Body of pancreas (tissue), 4 donors: ENCODE data around the gene RBP3. TPM values are rescaled to one million over a fixed set of nuclear protein-coding genes. Genes with fewer than 3 reads are reported as not detected.

Source experiments
- ATAC-seq: fragments of 150-250 bp; one replicate; pipeline ENCODE4 v1.9.1; 2016
- DNase-seq, 4 donors: peaks; one replicate each; pipeline ENCODE4 v3.0.0-alpha.2; 2019
- H3K27ac ChIP-seq, 4 donors: fragments of 200-600 bp; sonication (generic); 1 replicate in 3 of 4; 2 replicates in 1 of 4; pipeline versions ENCODE4 v1.5.1 to v1.6.1; 2016 to 2019; ENCODE audit warnings: mild to moderate bottlenecking in 1 of 4, mixed read lengths in 1 of 4, moderate library complexity in 1 of 4
- H3K27me3 ChIP-seq, 2 donors: fragments of 200-600 bp; sonication (generic); one replicate each; pipeline ENCODE4 v1.6.0; 2016; ENCODE audit warnings: mild to moderate bottlenecking in 1 of 2
- H3K36me3 ChIP-seq, 2 donors: fragments of 200-600 bp; sonication (generic); replicated peaks in 1 of 2; 2 replicates each; pipeline ENCODE4 v1.5.1; 2016; ENCODE audit warnings: low read depth in 2 of 2; ENCODE audit not compliant: insufficient read depth in 1 of 2
- H3K4me1 ChIP-seq: fragments of 200-600 bp; sonication (generic); one replicate; pipeline ENCODE4 v1.6.0; 2016
- H3K4me3 ChIP-seq, 2 donors: fragments of 200-600 bp; sonication (generic); 1 replicate in 1 of 2; 2 replicates in 1 of 2; pipeline ENCODE4 v1.5.1; 2016 to 2019
- H3K9me3 ChIP-seq, 3 donors: fragments of 200-600 bp; sonication (generic); 1 replicate in 2 of 3; 2 replicates in 1 of 3; pipeline ENCODE4 v1.5.1; 2016
- CTCF ChIP-seq, 7 experiments: fragments of 450-650 bp in 4 of 7; fragments of 200-600 bp in 3 of 7; sonication (generic) in 3 of 7; IDR thresholded peaks; one replicate each; pipeline ENCODE4 v1.5.1; 2016 to 2019; ENCODE audit warnings: antibody characterized with exemption in 7 of 7
- POLR2A ChIP-seq, 3 donors: fragments of 450-650 bp; IDR thresholded peaks; one replicate each; pipeline ENCODE4 v1.6.1; 2016; ENCODE audit warnings: antibody characterized with exemption in 3 of 3, mild to moderate bottlenecking in 2 of 3
- WGBS, 2 donors: methylation state at CpG; one replicate each; pipeline ENCODE4 v1.1.5; 2017; 5-methylcytosine and 5-hydroxymethylcytosine counted together
- intact Hi-C: fragments of 100-400 bp; cut with DNase I; formaldehyde crosslinking; loops from one replicate; pipeline ENCODE4 v1.15.1; 2023
- total RNA-seq, 2 donors: library from RNA; depleted of rRNA; stranded (reverse); fragments of >200 nt; gene quantifications; one replicate each; pipeline ENCODE4 v1.1.0, GENCODE V29; 2016

RBP3 gene
- total RNA-seq, 2 donors from 2014 or later, result not detected

- ATAC-seq (no peak), DNase-seq (no peak)
- Histone ChIP-seq H3K27ac (no peak overlapping the region), H3K4me3 (no peak overlapping the region), H3K36me3 (no peaks in the 10 kb centered on the region), H3K9me3 (no peaks in the 10 kb centered on the region), H3K27me3 (no peaks in the 10 kb centered on the region), H3K4me1 (no peaks in the 10 kb centered on the region)
- TF ChIP-seq CTCF (IDR thresholded peaks at IDR 0.05) (no peak), POLR2A (IDR thresholded peaks at IDR 0.05) (no peak)
- intact Hi-C loops, result no loop called here
- 85 to 98% methylated on average over 2 of the region's 2 CpGs for WGBS, 2 donors
Measured at GRCh38 chr10:47404937-47405336, 56.8 kb downstream of the RBP3 start.

- intact Hi-C loops, result no loop called here
- Histone ChIP-seq H3K4me3 (no peak overlapping the region), H3K4me1 (no peaks in the 10 kb centered on the region), H3K36me3 (no peaks in the 10 kb centered on the region), H3K27ac (no peak overlapping the region), H3K9me3 (no peaks in the 10 kb centered on the region), H3K27me3 (no peaks in the 10 kb centered on the region)
- no peak for DNase-seq
- 77 to 86% methylated on average over 7 to 9 of the region's 11 CpGs for WGBS, 2 donors
- ATAC-seq, result no peak
- no peak for TF ChIP-seq CTCF (IDR thresholded peaks at IDR 0.05)
- no peak for TF ChIP-seq POLR2A (IDR thresholded peaks at IDR 0.05)
Measured at GRCh38 chr10:47405857-47406547, 57.8 kb downstream of the RBP3 start.

GRCh38 chr10:47406548-47406869 is 58.3 kb downstream of the RBP3 start:
- ATAC-seq, result no peak
- no peak overlapping the region for H3K4me3 ChIP-seq
- WGBS, 2 donors, result 67 to 89% methylated on average over 1 to 3 of the region's 4 CpGs
- intact Hi-C loops, result no loop called here
- DNase-seq, result no peak
- H3K9me3 ChIP-seq, result no peaks in the 10 kb centered on the region
- TF ChIP-seq POLR2A (IDR thresholded peaks at IDR 0.05) (no peak), CTCF (IDR thresholded peaks at IDR 0.05) (no peak)
- no peaks in the 10 kb centered on the region for H3K36me3 ChIP-seq
- H3K27ac ChIP-seq, result no peak overlapping the region
- H3K27me3 ChIP-seq, result no peaks in the 10 kb centered on the region
- no peaks in the 10 kb centered on the region for H3K4me1 ChIP-seq

GRCh38 chr10:47406870-47407691 is 58.9 kb downstream of the RBP3 start:
- no peak for TF ChIP-seq POLR2A (IDR thresholded peaks at IDR 0.05)
- TF ChIP-seq CTCF (IDR thresholded peaks at IDR 0.05), result no peak
- peak in 2 of 4 donors; percentile 8 to 27 for DNase-seq
- Histone ChIP-seq H3K4me3 (no peak overlapping the region), H3K4me1 (no peaks in the 10 kb centered on the region), H3K27ac (no peak overlapping the region), H3K9me3 (no peaks in the 10 kb centered on the region), H3K36me3 (no peaks in the 10 kb centered on the region), H3K27me3 (no peaks in the 10 kb centered on the region)
- 67 to 80% methylated on average over 7 to 9 of the region's 9 CpGs for WGBS, 2 donors
- intact Hi-C loops, result no loop called here
- peak; percentile 18 for ATAC-seq

Other genes starting within 250 kb of the RBP3 start
- 1 to 10 TPM; 6.6 to 8.0 TPM for gene GDF10, start 48.2 kb upstream of the RBP3 start, total RNA-seq
- gene GDF2, start 25.9 kb upstream of the RBP3 start, total RNA-seq, result not detected
- under 1 TPM in 1 of 2 donors, not detected in 1; 0.26 TPM for gene ZNF488, start 35.9 kb downstream of the RBP3 start, total RNA-seq
- not detected for gene ANXA8, start 135.8 kb downstream of the RBP3 start, total RNA-seq
- not detected for gene FAM25G, start 143.3 kb downstream of the RBP3 start, total RNA-seq
- 10 to 100 TPM in 1 of 2 donors, 1 to 10 TPM in 1; 3.3 to 19.7 TPM for gene AGAP9, start 175.3 kb downstream of the RBP3 start, total RNA-seq